Esophagus muscularis mucosa (tissue), 3 donors: ENCODE results near the gene IL17C.

Source experiments
- CTCF ChIP-seq, 3 experiments: fragments of 200-600 bp in 2 of 3; fragments of 450-650 bp in 1 of 3; sonication (generic) in 2 of 3; IDR thresholded peaks; one replicate each; pipeline ENCODE4 v1.5.1; 2017 to 2019; ENCODE audit warnings: antibody characterized with exemption in 3 of 3, mild to moderate bottlenecking in 2 of 3, moderate library complexity in 1 of 3
- POLR2A ChIP-seq: fragments of 450-650 bp; IDR thresholded peaks from one replicate; pipeline ENCODE4 v1.6.1; 2017; ENCODE audit warnings: antibody characterized with exemption, moderate library complexity, mild to moderate bottlenecking, low read depth

DNA sequence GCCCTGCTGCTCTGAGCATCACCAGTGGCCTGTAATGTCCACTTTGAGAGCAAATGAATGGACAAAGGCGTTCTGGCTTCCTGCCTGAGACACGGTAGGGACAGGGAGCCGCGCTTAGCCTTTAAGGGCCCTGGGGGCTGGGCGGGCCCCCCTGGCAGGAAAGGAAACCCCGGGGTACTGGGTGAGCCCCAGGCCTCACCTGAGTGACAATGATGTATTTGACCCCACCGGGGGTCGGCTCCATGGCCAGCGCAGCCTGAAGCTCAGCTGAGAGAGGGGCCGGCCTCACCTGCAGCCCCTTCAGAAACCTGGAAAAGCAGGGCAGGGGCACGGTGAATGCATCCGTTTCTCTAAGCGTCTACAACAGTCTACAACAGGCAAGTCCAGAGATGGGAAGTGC lies 14.7 kb downstream of the IL17C start:
- TF ChIP-seq POLR2A (no peak), CTCF (IDR thresholded peaks at IDR 0.05) (no peak)
